Renal cortex interstitium (tissue), 11 donors: ENCODE measurements around the gene RABGAP1L. TPM values are rescaled to one million over a fixed set of nuclear protein-coding genes. Genes with fewer than 3 reads are reported as not detected.
A peak's percentile ranks its signal among the peaks of the same experiment; 100 is the strongest.
"Not testable (repeated sequence)": the region's sequence is repeated elsewhere in the genome, so short reads cannot be mapped to it uniquely, and the experiment has no call there.

Source experiments
- DNase-seq, 11 donors: peaks; one replicate each; pipeline ENCODE4 v3.0.0-alpha.2; 2013; ENCODE audit warnings: low read depth in 9 of 11, low spot score in 4 of 11; ENCODE audit errors: extremely low read depth in 1 of 11
- polyA plus RNA-seq, 3 donors: library from polyadenylated mRNA; unstranded; fragments of 120-200 nt; gene quantifications; one replicate each; pipeline ENCODE4 v1.2.1, GENCODE V29; 2013; ENCODE audit not compliant: insufficient read length in 3 of 3

RABGAP1L gene
- polyA plus RNA-seq, 3 donors: 25.2 to 31.2 (median 30.0) TPM

DNA sequence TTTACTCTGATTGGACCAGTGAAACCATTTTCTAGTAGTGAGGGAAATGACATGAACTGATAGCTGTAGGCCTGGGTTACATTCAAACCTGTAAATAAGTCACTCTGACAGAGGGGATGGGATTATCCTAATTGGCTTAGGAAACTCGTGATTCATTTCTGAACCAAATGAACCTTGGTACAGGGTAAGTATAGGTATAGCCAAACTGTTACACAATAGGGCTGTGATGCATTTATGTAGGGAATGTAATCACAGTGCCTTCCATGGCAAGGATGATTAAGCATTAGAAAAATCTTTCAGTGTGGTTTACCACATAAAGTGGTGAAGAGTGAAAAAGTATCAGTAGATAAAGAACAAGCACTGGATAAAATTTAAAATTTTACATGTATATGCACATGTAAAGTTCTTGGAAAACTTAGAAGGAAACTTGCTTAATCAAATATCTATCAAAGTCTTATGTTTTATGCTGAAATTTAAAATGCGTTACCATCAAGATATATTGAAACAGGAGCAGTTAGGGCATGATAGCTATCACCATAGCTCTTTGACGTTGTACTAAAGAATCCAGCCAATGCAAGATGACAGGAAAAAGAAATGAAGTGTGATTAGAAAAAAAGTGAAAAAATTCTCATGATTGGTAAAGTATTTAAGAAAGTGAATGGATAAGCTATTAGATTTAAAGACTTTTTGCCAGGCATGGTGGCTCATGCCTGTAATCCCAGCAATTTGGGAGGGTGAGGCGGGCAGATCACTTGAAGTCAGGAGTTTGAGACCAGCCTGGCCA, 63.0 kb downstream of the RABGAP1L start:
- no peak for DNase-seq

DNA sequence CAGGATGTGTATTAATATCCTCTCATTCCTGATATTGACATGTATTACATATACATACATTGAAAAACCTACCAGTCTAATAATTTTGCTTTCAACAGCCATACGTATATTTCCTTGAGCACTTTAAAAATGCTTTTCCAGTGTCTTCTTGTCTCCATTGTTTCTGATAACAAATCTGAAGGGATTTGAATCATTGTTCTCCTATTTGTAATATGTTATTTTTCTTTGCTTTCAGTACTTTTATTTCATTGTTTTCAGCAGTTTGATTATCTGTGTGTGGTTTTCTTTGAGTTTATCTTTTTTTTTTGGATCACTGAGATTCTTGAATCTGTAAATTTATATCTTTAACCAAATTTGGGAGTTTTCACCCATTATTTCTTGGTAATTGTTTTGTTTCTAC, 65.3 kb downstream of the RABGAP1L start:
- DNase-seq: no peak

- DNase-seq: no peak
These were observed 66.3 kb downstream of the RABGAP1L start for GRCh38 chr1:174225499-174226204.

GRCh38 chr1:174230399-174230798, 71.1 kb downstream of the RABGAP1L start:
- no peak for DNase-seq

DNA sequence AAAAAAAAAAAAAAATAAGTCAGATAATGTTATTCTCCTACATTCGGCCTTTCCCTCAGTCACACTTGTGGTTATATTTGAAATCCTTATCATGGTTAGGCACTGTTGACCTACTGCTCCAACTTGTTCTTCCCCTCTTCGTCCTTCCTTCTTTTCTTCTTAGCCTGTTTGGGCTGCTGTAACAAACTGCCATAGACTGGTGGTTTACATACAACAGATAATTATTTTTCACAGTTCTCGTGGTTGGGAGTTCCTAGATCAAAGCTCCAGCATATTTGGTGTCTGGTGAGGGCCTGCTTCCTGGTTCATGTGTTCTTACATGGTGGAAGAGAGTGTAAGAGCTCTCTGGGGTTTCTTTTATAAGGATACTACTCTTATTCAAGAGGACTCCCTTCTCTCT, 73.4 kb downstream of the RABGAP1L start:
- DNase-seq: no peak

GRCh38 chr1:174238845-174239501, 79.7 kb downstream of the RABGAP1L start:
- DNase-seq: not testable (repeated sequence)

DNA sequence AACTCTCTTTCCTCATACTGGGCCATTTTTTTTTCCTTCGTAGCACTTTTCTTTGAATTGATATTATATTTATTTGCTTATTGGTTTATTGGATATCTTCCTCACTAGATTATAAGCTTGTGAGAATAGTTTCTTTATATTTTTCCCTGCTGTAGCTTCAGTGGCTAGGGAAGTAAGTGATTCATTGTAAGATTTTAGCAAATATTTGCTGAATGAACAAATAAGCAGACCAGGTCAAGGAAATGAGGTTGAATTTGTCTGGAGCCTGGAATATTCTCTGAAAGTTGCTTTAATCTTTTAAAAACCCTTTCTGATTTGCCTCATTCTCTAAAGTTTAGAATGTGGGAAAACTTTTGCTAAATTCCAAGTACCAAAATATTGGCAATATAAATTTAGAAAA, 80.2 kb downstream of the RABGAP1L start:
- DNase-seq: no peak

DNA sequence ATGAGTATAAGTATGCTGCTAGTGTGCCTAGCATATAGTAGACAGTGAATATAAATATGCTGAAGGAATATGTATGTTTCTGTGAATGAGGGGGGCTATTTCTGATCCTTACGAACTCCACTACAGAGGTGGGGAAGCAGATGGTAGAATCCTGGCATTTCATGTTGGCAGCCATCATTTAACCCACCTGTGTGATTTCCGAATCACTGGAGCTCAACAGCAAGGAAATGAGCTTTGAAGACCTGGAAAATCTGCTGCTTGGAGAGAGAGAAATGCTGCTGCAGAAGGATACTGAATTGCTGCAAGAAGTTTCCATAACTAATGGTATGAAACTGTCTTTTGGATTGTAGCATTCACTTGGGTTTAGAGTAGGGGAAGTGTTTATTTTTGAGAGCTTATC, 83.5 kb downstream of the RABGAP1L start:
- peak in 1 of 11 donors; percentile 2 for DNase-seq

DNA sequence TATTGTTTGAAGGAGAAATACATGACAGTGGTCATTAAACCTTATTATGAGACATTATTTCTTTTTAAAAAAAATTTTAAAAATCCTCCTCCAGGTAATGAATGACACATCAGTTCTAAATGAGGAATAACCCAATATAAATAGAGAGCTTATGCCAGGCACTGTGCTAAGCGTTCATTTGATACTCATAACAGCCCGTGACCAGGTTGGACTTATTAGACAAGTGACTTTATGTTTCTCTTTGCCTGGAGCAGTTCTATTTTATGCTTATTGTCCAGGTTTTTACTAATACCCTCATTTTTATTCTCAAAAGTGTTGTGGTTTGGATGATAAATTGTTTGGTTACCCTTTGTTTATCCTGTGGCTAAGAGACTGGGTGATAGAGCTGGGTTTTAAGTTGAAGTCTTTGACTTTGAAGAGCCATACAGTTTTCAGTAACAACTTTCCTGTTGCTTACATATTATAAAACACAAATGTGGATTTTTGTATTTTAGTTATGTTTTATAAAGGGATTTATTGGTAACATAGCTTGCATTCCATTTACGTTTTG, 84.2 kb downstream of the RABGAP1L start:
- DNase-seq: no peak

GRCh38 chr1:174244017-174244416, 84.7 kb downstream of the RABGAP1L start:
- DNase-seq: no peak

DNA sequence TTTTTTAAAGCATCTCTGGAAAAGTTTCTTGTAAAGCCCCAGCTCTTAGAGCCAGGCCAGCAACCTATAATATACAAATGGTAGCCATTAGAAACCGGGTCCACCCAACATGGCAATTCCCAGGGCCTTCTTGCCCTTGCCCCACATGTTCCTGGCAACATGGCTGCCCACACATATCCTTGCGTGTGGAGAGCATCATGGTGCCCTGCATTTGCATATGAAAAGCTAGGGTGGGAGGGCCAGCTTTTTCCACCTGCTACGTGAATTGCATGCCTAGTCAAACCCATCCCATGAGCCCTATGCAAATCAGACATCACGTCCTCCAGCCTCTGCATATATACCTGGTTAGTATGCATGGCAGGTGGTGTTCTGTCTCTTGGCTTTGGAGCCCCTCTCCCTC, 88.2 kb downstream of the RABGAP1L start:
- no peak for DNase-seq

GRCh38 chr1:174248041-174248440, 88.7 kb downstream of the RABGAP1L start:
- no peak for DNase-seq

- DNase-seq: not testable (repeated sequence)
These were observed 97.1 kb downstream of the RABGAP1L start for GRCh38 chr1:174256386-174256785.

- peak in 8 of 11 donors; percentile 4 to 45 (median 20) for DNase-seq
These were observed 98.8 kb downstream of the RABGAP1L start for GRCh38 chr1:174258148-174258550.

DNA sequence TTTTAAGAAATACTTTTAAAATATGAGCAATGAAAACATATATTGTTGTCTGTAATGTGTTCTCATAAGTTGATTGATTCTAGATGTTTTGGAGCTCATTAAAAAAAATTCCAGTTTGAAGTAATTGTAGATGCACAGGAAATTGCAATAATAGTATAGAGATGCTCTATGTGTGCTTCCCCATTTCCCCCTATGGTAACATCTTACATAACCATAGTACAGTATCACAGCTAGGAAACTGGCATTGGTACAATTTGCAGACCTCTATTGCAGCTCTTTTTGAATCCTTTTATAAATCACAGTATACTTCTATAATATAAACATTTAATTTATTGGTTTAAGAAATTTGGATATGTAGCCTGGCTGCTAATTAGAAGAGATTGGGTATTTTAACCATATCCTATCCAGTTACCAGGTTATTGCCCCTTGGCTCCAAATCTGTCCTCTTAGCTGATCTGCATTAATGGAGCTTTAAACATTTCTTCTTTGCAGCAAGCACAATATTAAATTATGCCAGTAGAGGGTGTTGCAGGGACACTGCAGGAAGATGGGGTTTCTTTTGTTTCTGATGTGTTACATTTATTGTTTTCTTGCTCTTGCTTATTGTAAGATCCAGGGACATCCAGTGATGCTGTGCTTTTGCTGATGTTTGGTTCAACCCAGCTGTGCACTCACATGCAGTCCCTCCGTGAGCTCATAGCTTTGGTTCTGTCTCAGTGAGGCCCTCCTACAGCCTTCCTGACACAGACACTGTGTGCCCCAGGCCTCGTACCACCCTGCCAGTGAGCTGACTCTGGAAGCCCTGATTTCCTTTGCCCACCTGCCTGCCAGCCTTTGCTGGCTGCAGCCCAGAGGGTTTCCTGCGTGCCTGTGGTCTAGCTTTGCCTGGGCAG, 103.3 kb downstream of the RABGAP1L start:
- peak in 10 of 11 donors; percentile 17 to 68 (median 52) for DNase-seq

- DNase-seq: no peak
These were observed 106.0 kb downstream of the RABGAP1L start for GRCh38 chr1:174265282-174265681.

- no peak for DNase-seq
These were observed 107.2 kb downstream of the RABGAP1L start for GRCh38 chr1:174266476-174266875.

GRCh38 chr1:174266991-174267612, 107.8 kb downstream of the RABGAP1L start:
- no peak for DNase-seq
